Keratinocyte (primary cell): ENCODE data around the gene PGK2. TPM values are rescaled to one million over a fixed set of nuclear protein-coding genes. Genes with fewer than 3 reads are reported as not detected.

Source experiments
- DNase-seq: peaks from one replicate; pipeline ENCODE4 v3.0.0-alpha.2; 2011; ENCODE audit warnings: low read depth, missing footprints, low spot score
- FAIRE-seq: peaks from 2 replicates; lab custom pipeline; 2011; peaks lifted over from hg19 to GRCh38; lab: Jason Lieb, UNC
- H2AFZ ChIP-seq: 2 replicates; pipeline ENCODE4 v1.6.0; 2012; ENCODE audit warnings: low read length, control low read depth, inconsistent platforms; ENCODE audit not compliant: control insufficient read depth
- H3K27ac ChIP-seq: 2 replicates; pipeline ENCODE4 v1.5.1; 2011; ENCODE audit warnings: low read length; ENCODE audit not compliant: control insufficient read depth, insufficient read depth
- H3K27me3 ChIP-seq: 3 replicates; pipeline ENCODE4 v1.6.0; 2011; ENCODE audit warnings: low read length; ENCODE audit not compliant: control insufficient read depth, insufficient read depth; ENCODE audit errors: extremely low read depth
- H3K36me3 ChIP-seq, 2 experiments: 2 replicates in 1 of 2; 3 replicates in 1 of 2; pipeline ENCODE4 v1.5.1; 2011; ENCODE audit warnings: low read length in 2 of 2, mild to moderate bottlenecking in 1 of 2; ENCODE audit not compliant: control insufficient read depth in 2 of 2, insufficient read depth in 2 of 2; ENCODE audit errors: extremely low read depth in 1 of 2
- H3K4me1 ChIP-seq: 3 replicates; pipeline ENCODE4 v1.5.1; 2011; ENCODE audit warnings: low read length; ENCODE audit not compliant: control insufficient read depth, insufficient read depth; ENCODE audit errors: extremely low read depth
- H3K4me2 ChIP-seq: 3 replicates; pipeline ENCODE4 v1.6.0; 2011; ENCODE audit warnings: low read depth, low read length; ENCODE audit not compliant: control insufficient read depth, insufficient read depth; ENCODE audit errors: extremely low read depth
- H3K4me3 ChIP-seq, 3 experiments: fragments of 200-600 bp in 1 of 3; sonication (generic) in 1 of 3; 2 replicates in 2 of 3; 3 replicates in 1 of 3; pipeline ENCODE4 v1.5.1; 2011 to 2016; ENCODE audit warnings: low read length in 3 of 3, mild to moderate bottlenecking in 3 of 3, control low read depth in 2 of 3, inconsistent platforms in 1 of 3, low read depth in 1 of 3, mixed read lengths in 1 of 3, mixed run types in 1 of 3, moderate library complexity in 1 of 3; ENCODE audit not compliant: control insufficient read depth in 2 of 3, insufficient read depth in 2 of 3; ENCODE audit errors: extremely low read depth in 1 of 3
- H3K79me2 ChIP-seq: 2 replicates; pipeline ENCODE4 v1.6.0; 2012; ENCODE audit warnings: low read length; ENCODE audit not compliant: control insufficient read depth, insufficient read depth
- H3K9ac ChIP-seq: 3 replicates; pipeline ENCODE4 v1.6.0; 2011; ENCODE audit warnings: low read length; ENCODE audit not compliant: control insufficient read depth, insufficient read depth; ENCODE audit errors: extremely low read depth
- H3K9me1 ChIP-seq: 3 replicates; pipeline ENCODE4 v1.6.0; 2011; ENCODE audit warnings: low read length; ENCODE audit not compliant: control insufficient read depth, insufficient read depth; ENCODE audit errors: extremely low read depth
- H3K9me3 ChIP-seq: 2 replicates; pipeline ENCODE4 v1.5.1; 2012; ENCODE audit warnings: low read depth, low read length; ENCODE audit not compliant: control insufficient read depth
- H4K20me1 ChIP-seq: 3 replicates; pipeline ENCODE4 v1.6.0; 2011; ENCODE audit warnings: low read length; ENCODE audit not compliant: control insufficient read depth, insufficient read depth; ENCODE audit errors: extremely low read depth
- EZH2 ChIP-seq: IDR thresholded peaks from one replicate; pipeline ENCODE4 v1.6.1; 2012; ENCODE audit warnings: inconsistent platforms, mild to moderate bottlenecking, low read length, moderate library complexity
- dilution Hi-C: fragments of 300-500 bp; cut with MboI; formaldehyde crosslinking; loops from one replicate; pipeline ENCODE4 v1.7.0; 2020; ENCODE audit warnings: low sequenced_read_pairs; ENCODE audit not compliant: extremely low pct_ligation_motif_present
- polyA plus RNA-seq, 5 experiments: library from polyadenylated mRNA; depleted of rRNA in 3 of 5; stranded (reverse) in 3 of 5; stranded (forward) in 1 of 5; unstranded in 1 of 5; fragments of >200 nt; gene quantifications; 1 replicate in 1 of 5; 2 replicates in 3 of 5; 3 replicates in 1 of 5; pipeline versions ENCODE4 v1.2.1 to v1.2.3, GENCODE V29; 2011 to 2012; ENCODE audit warnings: missing spikeins in 2 of 5, low read depth in 1 of 5, low replicate concordance in 1 of 5
- TF ChIP-seq, protein P1 (sequence below), 3 experiments: IDR thresholded peaks in 1 of 3; conservative IDR thresholded peaks in 1 of 3; optimal IDR thresholded peaks in 1 of 3; 2 replicates in 2 of 3; 3 replicates in 1 of 3; pipeline versions ENCODE3 to v1.5.1; 2011; ENCODE audit warnings: low read length in 3 of 3, mild to moderate bottlenecking in 3 of 3, moderate library complexity in 2 of 3, control low read depth in 1 of 3, inconsistent platforms in 1 of 3; ENCODE audit not compliant: insufficient read depth in 2 of 3; ENCODE audit errors: extremely low read depth in 1 of 3

Gene PGK2
- polyA plus RNA-seq, 1 donor (not counting 4 experiments of a cell fraction or from before 2014, with no cell fraction given), result not detected

GRCh38 chr6:49782725-49783124 is 4.4 kb downstream of the PGK2 start:
- no peak for FAIRE-seq
- H3K4me3 ChIP-seq, result no peak overlapping the region

DNA sequence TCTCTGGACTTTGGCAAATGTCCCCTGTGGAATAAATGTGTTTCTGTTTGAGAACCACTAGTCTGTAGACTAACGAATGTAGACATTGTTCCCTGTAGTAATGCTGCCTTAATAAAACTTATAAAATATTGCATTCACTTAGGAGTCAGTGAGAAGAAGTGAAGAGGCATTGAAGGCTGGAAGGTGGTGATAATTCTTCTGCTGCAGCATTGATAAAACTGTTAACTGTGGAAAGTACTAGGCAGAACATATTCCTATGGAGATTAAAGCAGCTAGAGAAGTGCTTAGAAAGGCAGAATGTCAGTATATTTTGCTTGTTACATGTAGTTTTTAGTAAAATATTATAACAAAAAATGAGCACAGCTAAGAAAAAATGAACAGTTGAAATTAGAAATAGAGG is 4.8 kb downstream of the PGK2 start:
- no peak for FAIRE-seq
- Histone ChIP-seq H3K27ac (no peak overlapping the region), H3K79me2 (no peaks in the 10 kb centered on the region), H4K20me1 (no peaks in the 10 kb centered on the region), H3K4me2 (no peak overlapping the region), H3K27me3 (no peaks in the 10 kb centered on the region), H3K9ac (no peak overlapping the region), H3K4me1 (no peaks in the 10 kb centered on the region), H2AFZ (no peak overlapping the region), H3K9me1 (no peaks in the 10 kb centered on the region), H3K9me3 (no peaks in the 10 kb centered on the region), H3K36me3 (no peaks in the 10 kb centered on the region), H3K4me3 (no peak overlapping the region)
- dilution Hi-C loops, result no loop called here
- TF ChIP-seq EZH2, result no peak
- TF ChIP-seq, protein P1, sequence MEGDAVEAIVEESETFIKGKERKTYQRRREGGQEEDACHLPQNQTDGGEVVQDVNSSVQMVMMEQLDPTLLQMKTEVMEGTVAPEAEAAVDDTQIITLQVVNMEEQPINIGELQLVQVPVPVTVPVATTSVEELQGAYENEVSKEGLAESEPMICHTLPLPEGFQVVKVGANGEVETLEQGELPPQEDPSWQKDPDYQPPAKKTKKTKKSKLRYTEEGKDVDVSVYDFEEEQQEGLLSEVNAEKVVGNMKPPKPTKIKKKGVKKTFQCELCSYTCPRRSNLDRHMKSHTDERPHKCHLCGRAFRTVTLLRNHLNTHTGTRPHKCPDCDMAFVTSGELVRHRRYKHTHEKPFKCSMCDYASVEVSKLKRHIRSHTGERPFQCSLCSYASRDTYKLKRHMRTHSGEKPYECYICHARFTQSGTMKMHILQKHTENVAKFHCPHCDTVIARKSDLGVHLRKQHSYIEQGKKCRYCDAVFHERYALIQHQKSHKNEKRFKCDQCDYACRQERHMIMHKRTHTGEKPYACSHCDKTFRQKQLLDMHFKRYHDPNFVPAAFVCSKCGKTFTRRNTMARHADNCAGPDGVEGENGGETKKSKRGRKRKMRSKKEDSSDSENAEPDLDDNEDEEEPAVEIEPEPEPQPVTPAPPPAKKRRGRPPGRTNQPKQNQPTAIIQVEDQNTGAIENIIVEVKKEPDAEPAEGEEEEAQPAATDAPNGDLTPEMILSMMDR (optimal IDR thresholded peaks at IDR 0.05 in 1 of 3, IDR thresholded peaks at IDR 0.05 in 1 of 3, conservative IDR thresholded peaks at IDR 0.05 in 1 of 3; ENCODE audit: extremely low read depth in 1 of 3, insufficient read depth in 2 of 3, low read length in 3 of 3), result no peak
- no peak for DNase-seq

More at GRCh38 chr6:49782725-49783124, 4.4 kb downstream of the PGK2 start:
- Histone ChIP-seq H3K79me2 (no peaks in the 10 kb centered on the region), H3K4me1 (no peaks in the 10 kb centered on the region), H3K9me3 (no peaks in the 10 kb centered on the region), H3K4me2 (no peak overlapping the region), H3K36me3 (no peaks in the 10 kb centered on the region), H2AFZ (no peak overlapping the region), H3K27ac (no peak overlapping the region), H4K20me1 (no peaks in the 10 kb centered on the region), H3K9ac (no peak overlapping the region), H3K27me3 (no peaks in the 10 kb centered on the region), H3K9me1 (no peaks in the 10 kb centered on the region)
- dilution Hi-C loops, result no loop called here
- TF ChIP-seq, protein P1 (optimal IDR thresholded peaks at IDR 0.05 in 1 of 3, IDR thresholded peaks at IDR 0.05 in 1 of 3, conservative IDR thresholded peaks at IDR 0.05 in 1 of 3; ENCODE audit: extremely low read depth in 1 of 3, insufficient read depth in 2 of 3, low read length in 3 of 3), result no peak
- TF ChIP-seq EZH2, result no peak
- DNase-seq, result no peak
